ENCODE data around the gene CCM2L.

CCM2L gene

DNA sequence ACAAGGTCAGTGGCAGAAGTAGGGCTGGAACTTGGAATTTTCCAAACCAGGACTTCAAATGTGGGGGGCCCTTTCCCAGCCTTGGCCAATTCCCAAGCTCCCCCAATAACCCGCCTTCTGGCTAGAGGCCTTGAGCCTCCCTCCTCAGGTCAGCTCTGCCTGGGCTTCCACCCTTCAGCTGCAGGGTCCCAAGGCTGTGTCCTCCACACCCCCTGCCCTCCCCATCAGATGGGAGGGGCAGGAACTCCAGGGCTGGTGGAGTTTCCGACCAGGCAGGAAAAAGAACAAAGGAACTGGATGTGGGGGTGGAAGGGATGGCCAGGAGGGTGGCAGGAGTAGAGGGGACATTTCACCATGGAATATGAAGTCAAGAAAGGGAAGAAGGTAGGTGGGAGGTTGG is at the start of gene CCM2L:
Gene CCM2L (plus strand): TSS at position 338 of the 400 bp plus-strand sequence. CDS start 17 bp downstream, at position 355.
- DNase-seq (ENCODE audit: low spot score), result no peak
- TF ChIP-seq, protein P1, sequence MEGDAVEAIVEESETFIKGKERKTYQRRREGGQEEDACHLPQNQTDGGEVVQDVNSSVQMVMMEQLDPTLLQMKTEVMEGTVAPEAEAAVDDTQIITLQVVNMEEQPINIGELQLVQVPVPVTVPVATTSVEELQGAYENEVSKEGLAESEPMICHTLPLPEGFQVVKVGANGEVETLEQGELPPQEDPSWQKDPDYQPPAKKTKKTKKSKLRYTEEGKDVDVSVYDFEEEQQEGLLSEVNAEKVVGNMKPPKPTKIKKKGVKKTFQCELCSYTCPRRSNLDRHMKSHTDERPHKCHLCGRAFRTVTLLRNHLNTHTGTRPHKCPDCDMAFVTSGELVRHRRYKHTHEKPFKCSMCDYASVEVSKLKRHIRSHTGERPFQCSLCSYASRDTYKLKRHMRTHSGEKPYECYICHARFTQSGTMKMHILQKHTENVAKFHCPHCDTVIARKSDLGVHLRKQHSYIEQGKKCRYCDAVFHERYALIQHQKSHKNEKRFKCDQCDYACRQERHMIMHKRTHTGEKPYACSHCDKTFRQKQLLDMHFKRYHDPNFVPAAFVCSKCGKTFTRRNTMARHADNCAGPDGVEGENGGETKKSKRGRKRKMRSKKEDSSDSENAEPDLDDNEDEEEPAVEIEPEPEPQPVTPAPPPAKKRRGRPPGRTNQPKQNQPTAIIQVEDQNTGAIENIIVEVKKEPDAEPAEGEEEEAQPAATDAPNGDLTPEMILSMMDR (IDR thresholded peaks at IDR 0.05), result no peak
- peak within 1 kb of the TSS; percentile 56 for H3K4me3 ChIP-seq
- peak within 1 kb of the TSS in 1 of 2 donors; percentile 62 for H3K27ac ChIP-seq

DNA sequence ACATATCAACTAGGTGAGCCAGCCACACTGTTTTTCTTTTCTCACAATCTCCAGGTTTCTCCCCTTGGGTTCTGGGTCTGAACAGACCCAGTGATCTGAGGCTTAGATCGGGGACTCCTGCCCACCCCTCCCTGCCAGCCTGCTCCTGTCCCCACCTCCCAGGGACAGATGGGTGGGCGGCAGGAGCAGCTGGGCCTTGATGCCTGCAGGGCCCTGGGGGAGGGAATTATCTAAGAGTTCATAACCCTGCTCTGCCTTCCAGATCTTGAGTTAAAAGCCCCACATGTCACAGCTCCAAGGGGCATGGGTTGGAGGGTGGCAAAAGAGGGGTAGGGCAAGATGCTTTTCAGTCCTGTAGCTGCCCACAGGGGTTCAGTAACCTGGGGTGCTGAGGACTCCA is 47.5 kb upstream of the CCM2L start:
- H3K4me3 ChIP-seq, result no peak overlapping the region
- TF ChIP-seq, protein P1 (IDR thresholded peaks at IDR 0.05), result no peak
- no peak for DNase-seq (ENCODE audit: low spot score)
- no peak overlapping the region for H3K27ac ChIP-seq

GRCh38 chr20:31963889-31964288 is 46.3 kb upstream of the CCM2L start:
- H3K4me3 ChIP-seq, result no peak overlapping the region
- DNase-seq (ENCODE audit: low spot score), result no peak
- TF ChIP-seq, protein P1 (IDR thresholded peaks at IDR 0.05), result no peak
- H3K27ac ChIP-seq, result no peak overlapping the region

DNA sequence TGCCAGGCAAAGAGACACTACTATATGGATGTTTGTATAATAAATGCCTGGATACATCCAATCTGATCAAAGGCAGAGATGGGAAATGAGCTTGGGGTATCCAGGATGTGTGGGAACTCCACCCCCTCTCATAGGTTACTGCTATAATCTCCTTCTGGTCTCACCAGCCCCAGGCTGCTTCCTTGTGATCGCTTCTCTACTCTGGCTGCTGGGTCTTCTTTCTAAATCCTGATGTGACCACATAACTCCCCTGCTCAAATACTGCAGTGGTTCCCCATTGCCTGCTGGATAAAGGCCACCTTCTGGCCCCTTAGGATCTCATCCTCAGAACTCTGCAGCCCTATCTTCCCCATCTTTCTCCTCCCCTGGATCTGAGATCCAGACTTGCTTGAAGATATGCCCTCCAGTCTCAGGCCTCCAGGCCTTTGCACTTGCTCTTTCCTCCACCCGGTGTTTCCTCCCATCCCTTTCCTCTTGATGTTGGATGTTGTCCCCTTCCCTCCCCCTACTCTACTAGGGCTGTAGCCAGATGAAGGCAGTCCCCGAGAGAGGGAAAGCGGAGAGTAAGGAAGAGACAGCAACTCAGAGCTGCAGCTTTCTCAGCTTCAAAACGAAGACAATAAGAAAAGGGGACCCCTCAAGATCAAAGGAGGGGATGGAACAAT is 43.1 kb upstream of the CCM2L start:
- no peak for DNase-seq (ENCODE audit: low spot score)
- no peak overlapping the region for H3K27ac ChIP-seq
- H3K4me3 ChIP-seq, result no peak overlapping the region
- TF ChIP-seq, protein P1 (IDR thresholded peaks at IDR 0.05), result no peak

GRCh38 chr20:31967830-31968249 is 42.4 kb upstream of the CCM2L start, which contains the start of gene XKR7:
XKR7 (plus strand) TSS chr20:31968151; CDS start chr20:31968176, 25 bp downstream.
- TF ChIP-seq, protein P1 (IDR thresholded peaks at IDR 0.05), result no peak
- H3K4me3 ChIP-seq, result peak within 1 kb of the TSS; percentile 59
- H3K27ac ChIP-seq, result no peak within 1 kb of the TSS
- no peak for DNase-seq (ENCODE audit: low spot score)

DNA sequence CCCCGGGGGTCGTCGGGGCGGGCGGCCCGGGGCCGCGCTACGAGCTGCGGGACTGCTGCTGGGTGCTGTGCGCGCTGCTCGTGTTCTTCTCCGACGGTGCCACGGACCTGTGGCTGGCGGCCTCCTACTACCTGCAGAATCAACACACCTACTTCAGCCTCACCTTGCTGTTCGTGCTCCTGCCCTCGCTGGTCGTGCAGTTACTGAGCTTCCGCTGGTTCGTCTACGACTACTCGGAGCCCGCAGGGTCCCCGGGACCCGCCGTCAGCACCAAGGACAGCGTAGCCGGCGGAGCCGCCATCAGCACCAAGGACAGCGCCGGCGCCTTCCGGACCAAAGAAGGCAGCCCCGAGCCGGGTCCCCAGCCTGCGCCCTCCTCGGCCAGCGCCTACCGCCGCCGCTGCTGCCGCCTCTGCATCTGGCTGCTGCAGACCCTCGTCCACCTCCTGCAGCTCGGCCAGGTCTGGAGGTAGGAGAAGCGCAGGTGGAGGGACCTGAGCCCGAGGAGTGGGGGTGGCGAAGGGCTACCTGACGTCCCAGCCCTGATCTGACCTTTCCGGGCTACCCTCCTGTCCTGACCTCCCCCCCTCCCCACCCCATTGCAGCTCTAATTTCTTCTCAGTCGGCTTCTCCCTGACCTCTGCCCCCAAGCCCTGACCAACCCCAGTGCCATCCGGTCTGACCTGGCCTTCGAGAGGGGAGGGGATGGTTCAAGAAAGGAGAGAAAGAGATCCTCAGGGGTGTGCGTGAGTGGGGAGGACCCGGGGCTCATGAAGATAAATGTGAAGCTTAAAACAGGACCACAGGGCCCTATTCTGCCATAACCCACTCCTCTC is 41.7 kb upstream of the CCM2L start:
- Histone ChIP-seq H3K4me3 (peak overlapping the region; percentile 59), H3K27ac (no peak overlapping the region)
- DNase-seq (ENCODE audit: low spot score), result no peak
- TF ChIP-seq, protein P1 (IDR thresholded peaks at IDR 0.05), result no peak

Data from coronary artery (tissue), 2 donors.